ENCODE measurements around the gene TSC22D2.

TSC22D2 gene

GRCh38 chr3:150408221-150409124, at the start of gene TSC22D2:
TSC22D2 (plus strand) TSS chr3:150408298; CDS start chr3:150409351, 1,053 bp downstream.
- TF ChIP-seq TAF1 (IDR thresholded peaks at IDR 0.05; ENCODE audit: low read depth) (peak; percentile 85), MAX (IDR thresholded peaks at IDR 0.05) (peak; percentile 10; the same call in 1 of the 2 replicates), TCF12 (IDR thresholded peaks at IDR 0.05; ENCODE audit: low read depth) (peak; percentile 67), CEBPB (IDR thresholded peaks at IDR 0.05) (no peak), TEAD4 (IDR thresholded peaks at IDR 0.05) (peak; percentile 25; the same call in 1 of the 2 replicates), RAD21 (IDR thresholded peaks at IDR 0.05; ENCODE audit: low read depth) (no peak), CREB1 (IDR thresholded peaks at IDR 0.05; ENCODE audit: low read depth) (no peak), FOXM1 (IDR thresholded peaks at IDR 0.05; ENCODE audit: borderline replicate concordance, low read depth) (no peak), EP300 (IDR thresholded peaks at IDR 0.05; ENCODE audit: borderline replicate concordance) (peak; percentile 47), EGR1 (IDR thresholded peaks at IDR 0.05) (peak; percentile 82), ZBTB7A (IDR thresholded peaks at IDR 0.05; ENCODE audit: low read depth) (peak; percentile 47; the same call in 1 of the 2 replicates), REST (IDR thresholded peaks at IDR 0.05; ENCODE audit: low read depth) (no peak), NFIC (IDR thresholded peaks at IDR 0.05) (0 out of 2 replicates have a peak, but pooled peaks have one; percentile 15), YY1 (IDR thresholded peaks at IDR 0.05; ENCODE audit: low read depth) (peak; percentile 86)
- TF ChIP-seq, protein P1, sequence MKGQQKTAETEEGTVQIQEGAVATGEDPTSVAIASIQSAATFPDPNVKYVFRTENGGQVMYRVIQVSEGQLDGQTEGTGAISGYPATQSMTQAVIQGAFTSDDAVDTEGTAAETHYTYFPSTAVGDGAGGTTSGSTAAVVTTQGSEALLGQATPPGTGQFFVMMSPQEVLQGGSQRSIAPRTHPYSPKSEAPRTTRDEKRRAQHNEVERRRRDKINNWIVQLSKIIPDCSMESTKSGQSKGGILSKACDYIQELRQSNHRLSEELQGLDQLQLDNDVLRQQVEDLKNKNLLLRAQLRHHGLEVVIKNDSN (IDR thresholded peaks at IDR 0.05), result 0 out of 2 replicates have a peak, but pooled peaks have one; percentile 1

GRCh38 chr3:150359381-150359780, 48.7 kb upstream of the TSC22D2 start:
- TF ChIP-seq TCF12 (IDR thresholded peaks at IDR 0.05; ENCODE audit: low read depth) (no peak), REST (IDR thresholded peaks at IDR 0.05; ENCODE audit: low read depth) (no peak), CREB1 (IDR thresholded peaks at IDR 0.05; ENCODE audit: low read depth) (no peak), FOXM1 (IDR thresholded peaks at IDR 0.05; ENCODE audit: borderline replicate concordance, low read depth) (no peak), NFIC (IDR thresholded peaks at IDR 0.05) (no peak), EGR1 (IDR thresholded peaks at IDR 0.05) (no peak), EP300 (IDR thresholded peaks at IDR 0.05; ENCODE audit: borderline replicate concordance) (no peak)
- TF ChIP-seq, protein P1 (IDR thresholded peaks at IDR 0.05), result no peak

GRCh38 chr3:150360966-150361365, 47.1 kb upstream of the TSC22D2 start:
- TF ChIP-seq, protein P1 (IDR thresholded peaks at IDR 0.05), result no peak
- TF ChIP-seq RAD21 (IDR thresholded peaks at IDR 0.05; ENCODE audit: low read depth) (no peak), REST (IDR thresholded peaks at IDR 0.05; ENCODE audit: low read depth) (no peak), TAF1 (IDR thresholded peaks at IDR 0.05; ENCODE audit: low read depth) (no peak), EP300 (IDR thresholded peaks at IDR 0.05; ENCODE audit: borderline replicate concordance) (no peak), MAX (IDR thresholded peaks at IDR 0.05) (no peak), YY1 (IDR thresholded peaks at IDR 0.05; ENCODE audit: low read depth) (no peak), FOXM1 (IDR thresholded peaks at IDR 0.05; ENCODE audit: borderline replicate concordance, low read depth) (no peak), TCF12 (IDR thresholded peaks at IDR 0.05; ENCODE audit: low read depth) (no peak), EGR1 (IDR thresholded peaks at IDR 0.05) (no peak)
